Body of pancreas (tissue), 4 donors: Measurements from ENCODE around the gene LYRM1. TPM values are rescaled to one million over a fixed set of nuclear protein-coding genes. Genes with fewer than 3 reads are reported as not detected.

Experiments used
- ATAC-seq: fragments of 150-250 bp; one replicate; pipeline ENCODE4 v1.9.1; 2016
- DNase-seq, 4 donors: peaks; one replicate each; pipeline ENCODE4 v3.0.0-alpha.2; 2019
- H3K27ac ChIP-seq, 4 donors: fragments of 200-600 bp; sonication (generic); 1 replicate in 3 of 4; 2 replicates in 1 of 4; pipeline versions ENCODE4 v1.5.1 to v1.6.1; 2016 to 2019; ENCODE audit warnings: mild to moderate bottlenecking in 1 of 4, mixed read lengths in 1 of 4, moderate library complexity in 1 of 4
- H3K27me3 ChIP-seq, 2 donors: fragments of 200-600 bp; sonication (generic); one replicate each; pipeline ENCODE4 v1.6.0; 2016; ENCODE audit warnings: mild to moderate bottlenecking in 1 of 2
- H3K36me3 ChIP-seq, 2 donors: fragments of 200-600 bp; sonication (generic); replicated peaks in 1 of 2; 2 replicates each; pipeline ENCODE4 v1.5.1; 2016; ENCODE audit warnings: low read depth in 2 of 2; ENCODE audit not compliant: insufficient read depth in 1 of 2
- H3K4me1 ChIP-seq: fragments of 200-600 bp; sonication (generic); one replicate; pipeline ENCODE4 v1.6.0; 2016
- H3K4me3 ChIP-seq, 2 donors: fragments of 200-600 bp; sonication (generic); 1 replicate in 1 of 2; 2 replicates in 1 of 2; pipeline ENCODE4 v1.5.1; 2016 to 2019
- H3K9me3 ChIP-seq, 3 donors: fragments of 200-600 bp; sonication (generic); 1 replicate in 2 of 3; 2 replicates in 1 of 3; pipeline ENCODE4 v1.5.1; 2016
- POLR2A ChIP-seq, 3 donors: fragments of 450-650 bp; IDR thresholded peaks; one replicate each; pipeline ENCODE4 v1.6.1; 2016; ENCODE audit warnings: antibody characterized with exemption in 3 of 3, mild to moderate bottlenecking in 2 of 3
- whole genome bisulfite sequencing, 2 donors: methylation state at CpG; one replicate each; pipeline ENCODE4 v1.1.5; 2017; 5-methylcytosine and 5-hydroxymethylcytosine counted together
- intact Hi-C: fragments of 100-400 bp; cut with DNase I; formaldehyde crosslinking; loops from one replicate; pipeline ENCODE4 v1.15.1; 2023
- total RNA-seq, 2 donors: library from RNA; depleted of rRNA; stranded (reverse); fragments of >200 nt; gene quantifications; one replicate each; pipeline ENCODE4 v1.1.0, GENCODE V29; 2016
- TF ChIP-seq, protein P1 (sequence below), 7 experiments: fragments of 450-650 bp in 4 of 7; fragments of 200-600 bp in 3 of 7; sonication (generic) in 3 of 7; IDR thresholded peaks; one replicate each; pipeline ENCODE4 v1.5.1; 2016 to 2019; ENCODE audit warnings: antibody characterized with exemption in 7 of 7

LYRM1 gene
- total RNA-seq, 2 donors from 2014 or later: 13.5 to 18.9 TPM

DNA sequence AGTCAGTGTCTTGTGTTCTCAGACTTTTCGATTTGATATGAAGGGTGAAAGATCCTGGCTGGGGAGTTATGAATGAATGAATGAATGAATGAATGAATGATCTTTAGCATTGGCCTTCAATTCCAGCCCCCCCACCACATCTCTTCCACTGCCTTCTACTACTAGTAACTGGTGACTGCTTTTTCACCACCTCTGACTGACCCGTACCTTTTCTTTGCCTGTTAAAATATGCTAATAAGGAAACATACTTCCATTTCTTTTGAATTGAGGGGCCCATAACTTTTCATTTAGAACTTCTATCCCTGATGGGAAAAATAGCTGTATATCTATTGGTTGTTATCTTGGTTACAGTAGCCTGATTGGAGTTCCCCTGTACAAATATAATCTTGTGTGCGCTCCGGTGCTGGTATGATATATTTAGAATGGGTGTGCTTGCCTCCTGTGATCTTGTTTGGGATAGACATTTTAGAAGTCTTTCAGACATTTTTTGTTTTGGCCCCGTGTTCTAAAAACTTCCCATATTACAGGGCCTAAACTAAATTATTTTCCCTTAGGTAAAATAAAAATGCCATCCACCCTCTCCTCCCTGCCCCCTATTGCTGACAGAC, 3.4 kb downstream of the LYRM1 start:
- DNase-seq (no peak), ATAC-seq (no peak)
- H3K36me3 ChIP-seq: no peaks in the 10 kb centered on the region
- H3K4me1 ChIP-seq: peaks cover 70% of the 10 kb centered on the region
- H3K27ac ChIP-seq: peak overlapping the region; percentile 39 to 95 (median 62)
- H3K4me3 ChIP-seq: no peak overlapping the region
- intact Hi-C loops: loop anchor here (10.0 kb wide), 1 partner anchor 49 kb away; no protein-coding TSS in a partner anchor
- H3K9me3 ChIP-seq: no peaks in the 10 kb centered on the region
- TF ChIP-seq, protein P1, sequence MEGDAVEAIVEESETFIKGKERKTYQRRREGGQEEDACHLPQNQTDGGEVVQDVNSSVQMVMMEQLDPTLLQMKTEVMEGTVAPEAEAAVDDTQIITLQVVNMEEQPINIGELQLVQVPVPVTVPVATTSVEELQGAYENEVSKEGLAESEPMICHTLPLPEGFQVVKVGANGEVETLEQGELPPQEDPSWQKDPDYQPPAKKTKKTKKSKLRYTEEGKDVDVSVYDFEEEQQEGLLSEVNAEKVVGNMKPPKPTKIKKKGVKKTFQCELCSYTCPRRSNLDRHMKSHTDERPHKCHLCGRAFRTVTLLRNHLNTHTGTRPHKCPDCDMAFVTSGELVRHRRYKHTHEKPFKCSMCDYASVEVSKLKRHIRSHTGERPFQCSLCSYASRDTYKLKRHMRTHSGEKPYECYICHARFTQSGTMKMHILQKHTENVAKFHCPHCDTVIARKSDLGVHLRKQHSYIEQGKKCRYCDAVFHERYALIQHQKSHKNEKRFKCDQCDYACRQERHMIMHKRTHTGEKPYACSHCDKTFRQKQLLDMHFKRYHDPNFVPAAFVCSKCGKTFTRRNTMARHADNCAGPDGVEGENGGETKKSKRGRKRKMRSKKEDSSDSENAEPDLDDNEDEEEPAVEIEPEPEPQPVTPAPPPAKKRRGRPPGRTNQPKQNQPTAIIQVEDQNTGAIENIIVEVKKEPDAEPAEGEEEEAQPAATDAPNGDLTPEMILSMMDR (IDR thresholded peaks at IDR 0.05): no peak
- TF ChIP-seq POLR2A (IDR thresholded peaks at IDR 0.05): no peak
- no peaks in the 10 kb centered on the region for H3K27me3 ChIP-seq
- WGBS, 2 donors: 37 to 46% methylated on average over 5 of the region's 5 CpGs

DNA sequence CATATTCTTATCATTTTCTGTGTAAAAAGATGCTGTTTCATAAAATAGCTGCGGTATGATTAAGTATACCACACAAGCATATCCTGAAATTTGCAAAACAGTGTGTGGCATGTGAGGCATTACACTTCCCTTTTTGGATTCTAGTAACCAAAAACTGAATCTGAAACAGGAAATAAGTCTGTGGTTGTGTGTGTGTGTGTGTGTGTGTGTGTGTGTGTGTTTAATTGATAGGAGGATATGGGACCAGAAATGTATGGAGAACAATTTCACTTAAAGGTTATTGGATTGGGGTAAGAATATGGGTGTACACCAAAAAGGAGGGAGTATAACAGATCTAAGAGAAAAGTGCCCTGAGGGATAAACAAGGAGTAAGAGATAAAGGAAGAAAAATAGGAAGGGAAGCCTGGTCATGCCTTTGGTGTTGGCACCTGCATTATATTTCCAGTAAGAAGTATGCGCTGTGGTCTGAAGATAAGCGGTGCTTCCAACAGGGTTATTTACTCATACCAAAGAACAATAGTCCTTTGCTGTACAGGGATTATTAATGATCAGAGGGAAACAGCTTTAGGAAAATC, 4.0 kb downstream of the LYRM1 start:
- Histone ChIP-seq H3K4me3 (no peak overlapping the region), H3K27me3 (no peaks in the 10 kb centered on the region), H3K4me1 (peaks cover 64% of the 10 kb centered on the region), H3K27ac (peak overlapping the region; percentile 39 to 95 (median 62)), H3K36me3 (no peaks in the 10 kb centered on the region), H3K9me3 (no peaks in the 10 kb centered on the region)
- ATAC-seq (peak; percentile 14), DNase-seq (peak in 1 of 4 donors; percentile 46)
- intact Hi-C loops: loop anchor here (10.0 kb wide), 1 partner anchor 50 kb away; no protein-coding TSS in a partner anchor
- WGBS, 2 donors: 6 to 8% methylated on average over 3 of the region's 3 CpGs
- no peak for TF ChIP-seq POLR2A (IDR thresholded peaks at IDR 0.05)
- TF ChIP-seq, protein P1 (IDR thresholded peaks at IDR 0.05): peak in 1 of 7 experiments; percentile 4

DNA sequence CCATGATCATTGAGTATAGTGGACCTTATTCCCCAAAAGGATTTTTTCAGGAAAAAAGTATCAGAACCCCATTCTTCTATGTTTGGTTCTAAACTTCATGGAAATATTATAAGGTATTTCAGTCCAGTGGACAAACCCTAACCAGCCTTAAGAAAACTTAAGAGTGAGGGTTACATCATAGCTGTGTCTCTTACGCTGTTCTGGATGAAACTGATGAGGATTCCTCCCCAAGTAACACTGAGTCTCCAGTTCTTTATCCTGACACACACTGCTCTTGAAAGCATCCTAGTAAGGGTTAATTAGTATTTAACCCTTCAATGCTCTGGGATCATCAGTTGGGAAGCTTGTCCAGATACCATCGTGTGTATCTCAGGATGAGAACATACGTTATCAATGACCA, 5.0 kb downstream of the LYRM1 start:
- Histone ChIP-seq H3K9me3 (no peaks in the 10 kb centered on the region), H3K27ac (peak overlapping the region; percentile 37 to 95 (median 62)), H3K4me3 (no peak overlapping the region), H3K36me3 (no peaks in the 10 kb centered on the region), H3K27me3 (no peaks in the 10 kb centered on the region), H3K4me1 (peaks cover 63% of the 10 kb centered on the region)
- TF ChIP-seq POLR2A (IDR thresholded peaks at IDR 0.05): no peak
- TF ChIP-seq, protein P1 (IDR thresholded peaks at IDR 0.05): no peak
- ATAC-seq: no peak
- intact Hi-C loops: loop anchor here (10.0 kb wide), 1 partner anchor 51 kb away; no protein-coding TSS in a partner anchor
- no peak for DNase-seq
- 58 to 70% methylated on average over 3 of the region's 3 CpGs for WGBS, 2 donors

DNA sequence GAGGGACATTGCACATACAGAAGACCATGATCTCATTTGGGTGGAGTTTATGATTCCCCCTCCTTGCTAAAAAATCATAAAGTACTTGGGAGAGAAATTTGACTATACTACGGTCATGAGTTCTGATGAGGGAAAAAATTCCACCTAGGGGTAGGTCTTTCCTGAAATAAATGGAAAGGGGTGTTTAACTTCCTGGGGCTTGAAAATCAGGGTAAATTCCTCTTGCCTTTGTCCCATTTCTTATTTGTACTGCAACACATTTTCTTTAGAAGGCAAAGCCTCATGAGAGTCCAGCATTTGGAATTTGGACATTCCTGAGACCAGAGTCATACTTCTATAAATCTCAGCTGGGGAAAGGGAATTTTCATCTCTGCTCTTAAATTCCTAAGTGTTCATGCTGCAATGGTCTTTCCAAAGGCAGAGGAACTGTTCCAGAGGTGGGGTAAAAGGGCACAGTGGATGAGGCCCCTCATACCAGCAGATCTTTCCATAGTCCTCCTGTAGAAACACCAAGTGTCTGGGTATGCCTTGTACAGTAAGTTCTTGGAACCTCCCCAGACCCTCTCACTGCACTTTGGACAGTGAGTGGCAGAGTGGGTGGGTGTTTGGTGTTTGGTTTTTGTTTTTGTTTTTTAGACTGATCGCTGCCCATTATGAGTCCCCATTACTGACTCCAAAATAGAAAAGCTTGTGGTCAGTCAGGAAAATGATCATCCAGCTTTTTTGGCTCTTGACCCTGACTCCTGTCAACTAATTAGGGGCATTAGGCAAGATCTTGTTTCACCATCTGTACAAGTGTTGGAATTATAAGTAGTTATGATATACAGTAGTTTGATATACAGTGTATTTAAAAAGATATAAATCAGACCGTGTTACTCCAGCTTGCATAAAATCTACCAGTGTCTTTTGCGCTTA, 6.0 kb downstream of the LYRM1 start:
- Histone ChIP-seq H3K4me1 (peaks cover 59% of the 10 kb centered on the region), H3K36me3 (no peaks in the 10 kb centered on the region), H3K27ac (peak overlapping the region; percentile 37 to 95 (median 62)), H3K27me3 (no peaks in the 10 kb centered on the region), H3K4me3 (no peak overlapping the region), H3K9me3 (no peaks in the 10 kb centered on the region)
- TF ChIP-seq, protein P1 (IDR thresholded peaks at IDR 0.05): no peak
- TF ChIP-seq POLR2A (IDR thresholded peaks at IDR 0.05): no peak
- intact Hi-C loops: loop anchor here (10.0 kb wide), 1 partner anchor 52 kb away; no protein-coding TSS in a partner anchor
- DNase-seq: no peak
- peak; percentile 40 for ATAC-seq
- 80% methylated on average over 4 of the region's 4 CpGs for WGBS, 2 donors
